ENCODE data around the gene COL18A1.

COL18A1 gene

GRCh38 chr21:45511007-45511406, 106.0 kb downstream of the COL18A1 start:
- TF ChIP-seq POLR2A (IDR thresholded peaks at IDR 0.05; ENCODE audit: low read length), result no peak
- TF ChIP-seq GATA1 (IDR thresholded peaks at IDR 0.05; ENCODE audit: low read depth, low read length), result no peak
- no peak for DNase-seq

- TF ChIP-seq GATA1 (IDR thresholded peaks at IDR 0.05; ENCODE audit: low read depth, low read length) (no peak), POLR2A (IDR thresholded peaks at IDR 0.05; ENCODE audit: low read length) (no peak)
- DNase-seq, result no peak
Observed at GRCh38 chr21:45511661-45512431, 106.9 kb downstream of the COL18A1 start.

GRCh38 chr21:45512626-45513002, 107.6 kb downstream of the COL18A1 start:
- TF ChIP-seq GATA1 (IDR thresholded peaks at IDR 0.05; ENCODE audit: low read depth, low read length) (no peak), POLR2A (IDR thresholded peaks at IDR 0.05; ENCODE audit: low read length) (no peak)
- DNase-seq, result no peak

DNA sequence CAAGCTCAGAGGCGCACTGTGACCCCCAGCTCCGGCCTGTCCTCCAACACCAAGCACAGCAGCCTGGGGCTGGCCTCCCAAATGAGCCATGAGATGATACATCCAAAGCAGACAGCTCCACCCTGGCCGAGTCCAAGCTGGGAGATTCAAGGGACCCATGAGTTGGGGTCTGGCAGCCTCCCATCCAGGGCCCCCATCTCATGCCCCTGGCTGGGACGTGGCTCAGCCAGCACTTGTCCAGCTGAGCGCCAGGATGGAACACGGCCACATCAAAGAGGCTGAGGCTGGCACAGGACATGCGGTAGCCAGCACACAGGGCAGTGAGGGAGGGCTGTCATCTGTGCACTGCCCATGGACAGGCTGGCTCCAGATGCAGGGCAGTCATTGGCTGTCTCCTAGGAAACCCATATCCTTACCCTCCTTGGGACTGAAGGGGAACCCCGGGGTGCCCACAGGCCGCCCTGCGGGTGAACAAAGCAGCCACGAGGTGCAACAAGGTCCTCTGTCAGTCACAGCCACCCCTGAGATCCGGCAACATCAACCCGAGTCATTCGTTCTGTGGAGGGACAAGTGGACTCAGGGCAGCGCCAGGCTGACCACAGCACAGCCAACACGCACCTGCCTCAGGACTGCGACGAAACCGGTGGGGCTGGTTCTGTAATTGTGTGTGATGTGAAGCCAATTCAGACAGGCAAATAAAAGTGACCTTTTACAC, 108.2 kb downstream of the COL18A1 start:
- no peak for DNase-seq
- TF ChIP-seq GATA1 (IDR thresholded peaks at IDR 0.05; ENCODE audit: low read depth, low read length) (no peak), POLR2A (IDR thresholded peaks at IDR 0.05; ENCODE audit: low read length) (no peak)

DNA sequence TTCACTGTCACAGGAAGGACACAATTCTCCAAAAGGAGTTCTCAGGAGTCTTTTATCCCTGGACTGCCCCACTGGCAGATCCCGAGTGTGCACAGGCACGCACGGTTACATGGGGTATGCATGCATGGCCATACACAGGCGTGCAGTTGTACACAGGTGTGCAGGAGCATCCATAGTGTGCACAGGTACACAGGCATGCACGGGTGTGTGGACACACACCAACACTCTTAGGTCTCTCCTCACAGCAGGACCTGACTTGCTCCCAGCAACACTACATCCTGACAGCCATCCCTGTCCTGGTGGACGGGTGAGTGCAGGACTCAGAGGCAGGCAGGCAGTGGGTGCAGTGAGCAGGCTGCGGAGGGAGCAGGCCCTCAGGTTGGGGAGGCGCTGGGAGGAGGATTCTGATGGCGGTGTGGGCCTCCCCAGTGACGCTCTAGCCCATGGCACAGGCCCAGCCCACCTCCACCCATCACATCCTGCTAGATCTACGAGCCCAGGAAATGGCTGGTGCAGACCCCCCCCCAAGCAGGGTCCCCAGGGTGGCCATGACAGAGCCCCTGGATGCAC, 108.9 kb downstream of the COL18A1 start:
- no peak for DNase-seq
- no peak for TF ChIP-seq POLR2A (IDR thresholded peaks at IDR 0.05; ENCODE audit: low read length)
- TF ChIP-seq GATA1 (IDR thresholded peaks at IDR 0.05; ENCODE audit: low read depth, low read length), result no peak

GRCh38 chr21:45514311-45515021, 109.5 kb downstream of the COL18A1 start:
- DNase-seq, result no peak
- TF ChIP-seq GATA1 (IDR thresholded peaks at IDR 0.05; ENCODE audit: low read depth, low read length), result no peak
- TF ChIP-seq POLR2A (IDR thresholded peaks at IDR 0.05; ENCODE audit: low read length), result no peak

- TF ChIP-seq GATA1 (IDR thresholded peaks at IDR 0.05; ENCODE audit: low read depth, low read length) (no peak), POLR2A (IDR thresholded peaks at IDR 0.05; ENCODE audit: low read length) (no peak)
- no peak for DNase-seq
Observed at GRCh38 chr21:45515241-45516061, 110.5 kb downstream of the COL18A1 start.

DNA sequence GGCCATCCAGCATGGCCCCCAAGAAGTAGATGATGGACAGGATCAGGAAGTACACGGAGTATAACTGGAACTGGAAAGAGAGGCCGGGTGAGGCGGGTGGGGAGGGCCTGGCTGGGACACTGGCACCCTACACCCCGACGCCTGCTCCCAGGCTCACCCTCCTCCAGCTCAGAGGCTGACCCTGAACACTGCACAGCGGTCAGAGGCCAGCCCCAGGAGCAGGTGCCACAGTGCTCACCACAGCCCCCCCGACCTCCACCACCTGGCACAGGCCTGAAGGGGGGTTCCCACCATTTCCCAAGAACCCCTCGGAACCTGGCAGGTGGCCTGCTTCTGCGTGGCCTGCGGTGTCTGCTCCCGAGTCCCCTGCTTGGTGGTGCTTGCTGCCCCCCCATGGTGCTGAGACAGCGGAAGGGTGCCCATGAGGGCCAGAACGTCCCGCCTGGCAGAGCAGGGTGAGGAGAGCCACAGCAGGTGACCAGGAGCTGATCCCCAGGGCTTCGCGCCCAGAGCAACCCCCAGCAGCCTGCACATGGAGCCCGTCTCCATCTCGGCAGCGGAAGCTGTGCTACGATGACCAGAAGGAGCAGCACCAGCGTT, 111.2 kb downstream of the COL18A1 start:
- TF ChIP-seq POLR2A (IDR thresholded peaks at IDR 0.05; ENCODE audit: low read length) (no peak), GATA1 (IDR thresholded peaks at IDR 0.05; ENCODE audit: low read depth, low read length) (no peak)
- no peak for DNase-seq

- no peak for DNase-seq
- TF ChIP-seq POLR2A (IDR thresholded peaks at IDR 0.05; ENCODE audit: low read length) (no peak), GATA1 (IDR thresholded peaks at IDR 0.05; ENCODE audit: low read depth, low read length) (no peak)
Observed at GRCh38 chr21:45516671-45517151, 111.7 kb downstream of the COL18A1 start.

DNA sequence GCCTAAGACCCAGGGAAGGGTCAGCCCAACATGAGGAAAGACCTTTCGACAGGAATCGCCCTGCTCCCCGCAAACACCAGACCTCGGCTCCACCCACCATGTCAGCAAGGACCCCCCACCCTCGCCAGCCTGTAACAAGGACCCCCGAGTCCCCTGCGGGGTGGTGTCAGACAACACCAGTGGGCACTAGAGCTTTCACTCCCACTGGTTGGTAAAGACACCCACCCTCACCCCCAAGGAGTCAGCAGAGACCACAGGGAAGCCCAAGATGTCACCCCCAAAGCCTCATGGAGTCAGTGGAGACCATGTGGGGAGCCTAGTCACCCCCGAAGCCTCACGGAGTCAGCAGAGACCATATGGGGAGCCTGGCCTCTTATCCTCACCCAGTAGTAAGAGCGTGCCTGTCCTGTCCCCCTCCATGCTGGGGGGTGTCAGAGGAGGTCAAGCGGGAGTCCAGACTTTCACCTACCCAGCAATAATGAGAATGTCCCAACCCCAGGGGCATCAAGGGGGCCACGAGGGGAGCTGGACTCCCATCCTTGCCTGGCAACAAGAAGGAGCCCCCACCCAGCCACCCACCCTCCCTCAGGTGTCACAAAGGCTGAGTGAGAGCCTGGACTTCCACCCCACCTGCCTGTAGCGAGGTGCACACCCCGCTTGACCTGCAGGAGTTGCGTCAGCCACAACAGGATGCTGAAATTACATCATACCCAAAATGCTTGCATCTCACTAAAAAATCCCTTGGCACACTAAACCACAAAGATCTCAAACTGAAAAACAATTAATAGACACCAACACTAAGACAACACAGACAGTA, 112.5 kb downstream of the COL18A1 start:
- no peak for DNase-seq
- TF ChIP-seq POLR2A (IDR thresholded peaks at IDR 0.05; ENCODE audit: low read length) (no peak), GATA1 (IDR thresholded peaks at IDR 0.05; ENCODE audit: low read depth, low read length) (no peak)

DNA sequence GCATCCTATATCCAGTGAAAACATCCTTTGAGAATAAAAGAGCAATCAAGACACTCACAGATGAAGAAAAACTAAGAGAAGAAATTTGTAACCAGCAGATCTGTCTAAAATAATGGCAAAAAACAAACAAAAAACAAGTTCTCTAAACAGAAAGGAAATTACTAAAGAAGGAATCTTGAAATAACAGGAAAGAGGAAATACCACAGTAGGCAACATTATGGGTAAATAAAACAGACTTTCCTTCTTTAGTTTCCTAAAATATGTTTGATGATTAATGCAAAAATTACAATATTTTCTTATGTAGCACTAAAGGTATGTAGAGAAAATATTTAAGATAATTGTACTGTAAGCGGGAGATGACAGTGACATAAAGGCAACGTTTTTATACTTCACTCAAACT, 113.8 kb downstream of the COL18A1 start:
- no peak for DNase-seq
- TF ChIP-seq POLR2A (IDR thresholded peaks at IDR 0.05; ENCODE audit: low read length) (no peak), GATA1 (IDR thresholded peaks at IDR 0.05; ENCODE audit: low read depth, low read length) (no peak)

GRCh38 chr21:45519182-45519581, 114.2 kb downstream of the COL18A1 start:
- TF ChIP-seq GATA1 (IDR thresholded peaks at IDR 0.05; ENCODE audit: low read depth, low read length) (no peak), POLR2A (IDR thresholded peaks at IDR 0.05; ENCODE audit: low read length) (no peak)
- no peak for DNase-seq

Data from erythroblast (primary cell).